K562 (cell line): ENCODE results near the gene PGD. TPM values are rescaled to one million over a fixed set of nuclear protein-coding genes. Genes with fewer than 3 reads are reported as not detected.

ENCODE experiments used
- ATAC-seq: fragments of 200-7000 bp; cut with Tn5 transposase; 3 replicates; pipeline ENCODE4 v1.9.1; 2020; ENCODE audit warnings: moderate library complexity
- BruUV-seq: library from RNA; stranded (reverse); fragments of 400-500 nt; replicated peaks from 2 replicates; lab custom pipeline; 2021; lab: Mats Ljungman, UMichigan
- CTCF ChIA-PET: fragments of 300-600 bp; formaldehyde crosslinking; extraction: SDS; loops from one replicate; lab custom pipeline; 2021; ENCODE audit warnings: low intra/inter-chr PET ratio; lab: Yijun Ruan, JAX
- POLR2A ChIA-PET: fragments of 300-600, 350-650 bp; sonication (Branson Sonifier 250); formaldehyde crosslinking; extraction: SDS; loops from one replicate; lab custom pipeline; 2021; ENCODE audit warnings: antibody characterized with exemption, inconsistent platforms; lab: Yijun Ruan, JAX
- DNase-seq, 4 experiments: peaks; one replicate each; pipeline versions ENCODE4 v3.0.0 to v3.0.0-alpha.2; 2011 to 2018; ENCODE audit warnings: low spot score in 3 of 4, mixed read lengths in 3 of 4; ENCODE audit errors: extremely low read depth in 1 of 4
- FAIRE-seq: peaks from 2 replicates; lab custom pipeline; 2011; peaks lifted over from hg19 to GRCh38; lab: Jason Lieb, UNC
- H2AFZ ChIP-seq: 2 replicates; pipeline ENCODE4 v1.6.0; 2011; ENCODE audit warnings: low read depth, low read length, control low read depth, inconsistent platforms
- H3K27ac ChIP-seq: fragments of 200-600 bp; 3 replicates; pipeline ENCODE4 v1.8.0; 2011; ENCODE audit warnings: low read depth, mild to moderate bottlenecking, control low read depth, inconsistent platforms, low read length, moderate library complexity, mixed read lengths; ENCODE audit errors: extremely low read depth
- H3K27me3 ChIP-seq, 2 experiments: fragments of 300-600 bp in 1 of 2; 2 replicates in 1 of 2; 3 replicates in 1 of 2; pipeline versions ENCODE4 v1.6.0 to v1.8.0; 2011; ENCODE audit warnings: inconsistent platforms in 2 of 2, low read length in 2 of 2, mild to moderate bottlenecking in 1 of 2, mixed read lengths in 1 of 2, moderate library complexity in 1 of 2; ENCODE audit not compliant: control insufficient read depth in 2 of 2, insufficient read depth in 2 of 2
- H3K36me3 ChIP-seq: fragments of 300-600 bp; 3 replicates; pipeline ENCODE4 v1.8.0; 2011; ENCODE audit warnings: mild to moderate bottlenecking, low read length, inconsistent platforms; ENCODE audit not compliant: control insufficient read depth, insufficient read depth
- H3K4me1 ChIP-seq, 2 experiments: fragments of 200-600 bp in 1 of 2; replicated peaks in 1 of 2; 2 replicates in 1 of 2; 3 replicates in 1 of 2; pipeline versions ENCODE4 v1.5.1 to v1.8.0; 2011; ENCODE audit warnings: inconsistent platforms in 2 of 2, low read length in 2 of 2, mild to moderate bottlenecking in 1 of 2, mixed read lengths in 1 of 2, moderate library complexity in 1 of 2; ENCODE audit not compliant: control insufficient read depth in 2 of 2, insufficient read depth in 2 of 2
- H3K4me2 ChIP-seq: 2 replicates; pipeline ENCODE4 v1.6.1; 2011; ENCODE audit warnings: low read length, control low read depth, inconsistent platforms, mixed read lengths; ENCODE audit not compliant: insufficient read depth
- H3K4me3 ChIP-seq: fragments of 200-600 bp; sonication (generic), shearing (Covaris generic); 2 replicates; pipeline ENCODE4 v1.5.1; 2016; ENCODE audit warnings: control low read depth, inconsistent platforms
- H3K79me2 ChIP-seq: fragments of 200-600 bp; 3 replicates; pipeline ENCODE4 v1.8.0; 2011; ENCODE audit warnings: low read length, inconsistent platforms; ENCODE audit not compliant: control insufficient read depth, insufficient read depth
- H3K9ac ChIP-seq, 2 experiments: 2 replicates each; pipeline versions ENCODE4 v1.6.0 to v1.6.1; 2011; ENCODE audit warnings: low read depth in 2 of 2, low read length in 2 of 2, control low read depth in 1 of 2, inconsistent platforms in 1 of 2, mild to moderate bottlenecking in 1 of 2, mixed read lengths in 1 of 2; ENCODE audit not compliant: insufficient read depth in 1 of 2
- H3K9me1 ChIP-seq: one replicate; pipeline ENCODE4 v1.6.0; 2011; ENCODE audit warnings: inconsistent platforms, mild to moderate bottlenecking, low read length, moderate library complexity; ENCODE audit not compliant: control insufficient read depth, insufficient read depth
- H3K9me3 ChIP-seq: replicated peaks from 2 replicates; pipeline ENCODE4 v1.5.1; 2011; ENCODE audit warnings: low read depth, low read length, inconsistent platforms; ENCODE audit not compliant: control insufficient read depth, insufficient read depth
- H4K20me1 ChIP-seq: replicated peaks from 2 replicates; pipeline ENCODE4 v1.6.1; 2011; ENCODE audit warnings: low read length, inconsistent platforms, mixed read lengths; ENCODE audit not compliant: control insufficient read depth, insufficient read depth
- AFF1 ChIP-seq, 2 experiments: fragments of 450-650 bp; IDR thresholded peaks; 2 replicates each; pipeline ENCODE4 v1.6.1; 2018; ENCODE audit warnings: mild to moderate bottlenecking in 2 of 2, low read depth in 1 of 2; ENCODE audit not compliant: partially characterized antibody in 2 of 2
- CHD1 ChIP-seq: fragments of 200-600 bp; sonication (generic); IDR thresholded peaks from one replicate; pipeline ENCODE4 v1.6.1; 2012; ENCODE audit warnings: mild to moderate bottlenecking, moderate library complexity, low read length, inconsistent platforms
- FOXA1 ChIP-seq: fragments of 450-650 bp; IDR thresholded peaks from 2 replicates; pipeline ENCODE4 v1.6.1; 2016; ENCODE audit warnings: mild to moderate bottlenecking, borderline replicate concordance
- MBD2 ChIP-seq: sonication (generic); IDR thresholded peaks from 2 replicates; pipeline ENCODE4 v1.6.1; 2016; ENCODE audit warnings: low read depth, borderline replicate concordance
- OTX1 ChIP-seq: fragments of 450-650 bp; formaldehyde crosslinking; IDR thresholded peaks from 2 replicates; pipeline ENCODE4 v1.4.0; 2022; ENCODE audit warnings: mild to moderate bottlenecking
- PKNOX1 ChIP-seq: fragments of 450-650 bp; IDR thresholded peaks from 2 replicates; pipeline ENCODE4 v1.6.1; 2016
- RBM34 ChIP-seq: fragments of 200-400 bp; formaldehyde crosslinking; IDR thresholded peaks from 2 replicates; pipeline ENCODE4 v1.6.1; 2018; ENCODE audit warnings: low read length, borderline replicate concordance; ENCODE audit not compliant: insufficient read depth
- RFX1 ChIP-seq: fragments of 450-650 bp; IDR thresholded peaks from 2 replicates; pipeline ENCODE4 v1.6.1; 2016; ENCODE audit warnings: mild to moderate bottlenecking, moderate library complexity
- THRAP3 ChIP-seq: fragments of 450-650 bp; IDR thresholded peaks from 2 replicates; pipeline ENCODE4 v1.6.1; 2016; ENCODE audit warnings: mild to moderate bottlenecking, inconsistent platforms, borderline replicate concordance
- ZNF212 ChIP-seq: fragments of 450-650 bp; formaldehyde crosslinking; IDR thresholded peaks from 2 replicates; pipeline ENCODE4 v1.4.0; 2020; ENCODE audit warnings: mild to moderate bottlenecking
- ZNF277 ChIP-seq: fragments of 250-450 bp; sonication (Bioruptor Pico); IDR thresholded peaks from 2 replicates; pipeline ENCODE4 v1.8.0; 2022; ENCODE audit warnings: inconsistent platforms, mild to moderate bottlenecking, moderate library complexity, borderline replicate concordance
- ZNF316 ChIP-seq: fragments of 450-650 bp; IDR thresholded peaks from 2 replicates; pipeline ENCODE4 v1.6.1; 2016
- ZNF512 ChIP-seq: IDR thresholded peaks from 2 replicates; pipeline ENCODE4 v1.6.1; 2016; ENCODE audit warnings: missing genetic modification characterization, missing compliant biosample characterization
- WGBS: fragments of 100-300 bp; shearing (Covaris generic); methylation state at CpG from one replicate; pipeline ENCODE4 v1.1.6; 2016; ENCODE audit warnings: low coverage, mixed read lengths; ENCODE audit not compliant: insufficient coverage; ENCODE audit errors: missing lambda C conversion rate; 5-methylcytosine and 5-hydroxymethylcytosine counted together
- in situ Hi-C: fragments of 300-500 bp; cut with MboI; formaldehyde crosslinking; loops from 4 replicates; pipeline ENCODE4 v1.15.0; 2018; ENCODE audit warnings: inconsistent platforms, mixed read lengths
- intact Hi-C: fragments of 100-400 bp; cut with micrococcal nuclease; formaldehyde crosslinking; loops from 2 replicates; pipeline ENCODE4 v1.14.2; 2022
- polyA plus RNA-seq, 8 experiments: library from polyadenylated mRNA; depleted of rRNA in 4 of 8; stranded (reverse) in 5 of 8; unstranded in 3 of 8; fragments of >200 nt; fragmentation: Nextera tagmentation in 2 of 8; fragmentation: Illumina TruSeq in 1 of 8; extraction: Ambion mirVana in 2 of 8; extraction: Trizol in 1 of 8; gene quantifications; 2 replicates each; pipeline versions ENCODE4 v1.2.1 to v1.2.3, GENCODE V29; 2011 to 2014; ENCODE audit warnings: inconsistent platforms in 1 of 8, missing spikeins in 1 of 8
- total RNA-seq, 7 experiments: library from RNA; depleted of rRNA in 6 of 7; stranded (reverse); fragments of >200 nt in 6 of 7; fragmentation: Illumina TruSeq in 2 of 7; extraction: Trizol in 2 of 7; gene quantifications; 2 replicates each; pipeline versions ENCODE4 v1.2.1 to v1.2.3, GENCODE V29; 2011 to 2021; ENCODE audit warnings: low replicate concordance in 1 of 7

The PGD gene
- total and polyA plus RNA-seq, 9 of the 15 experiments (the other 6 are each of a cell fraction or from before 2014, with no cell fraction given), result 177 to 542 (median 270) TPM

GRCh38 chr1:10415211-10415930 is 16.5 kb downstream of the PGD start:
- Histone ChIP-seq H3K79me2 (peaks cover 12% of the 10 kb centered on the region; the same call in 2 of the 3 replicates), H3K9me1 (no peaks in the 10 kb centered on the region), H3K4me3 (no peak overlapping the region), H3K4me2 (peak overlapping the region; percentile 56), H3K9me3 (no peaks in the 10 kb centered on the region), H3K27me3 (no peaks in the 10 kb centered on the region), H2AFZ (peak overlapping the region; percentile 67), H3K4me1 (peaks cover 8 to 14% of the 10 kb centered on the region in 2 experiments; a peak in 4 of 5 replicates), H3K9ac (peak overlapping the region in 1 of 2 experiments; percentile 68; a peak in 3 of 4 replicates), H3K36me3 (peaks cover 96% of the 10 kb centered on the region), H4K20me1 (no peaks in the 10 kb centered on the region; the same call in 1 of the 2 replicates), H3K27ac (peak overlapping the region; percentile 96)
- in situ Hi-C loops, result no loop called here
- peak; percentile 98 for ATAC-seq
- peak; percentile 72 to 94 (median 82) for DNase-seq
- BruUV-seq, result no TSS peak
- WGBS, result 12% methylated on average over 6 of the region's 6 CpGs
- CTCF ChIA-PET, result interaction anchor here (0.6 kb wide), 1 partner anchor 564 kb away, joined by 4 read pairs; no protein-coding TSS in a partner anchor
- FAIRE-seq, result peak; percentile 100
- intact Hi-C loops, result loop anchor here (2.0 kb wide), 1 partner anchor 17 kb away; the partner anchor contains the start of gene PGD
- POLR2A ChIA-PET, result interaction anchor here (0.5 to 2.3 kb wide), 12 partner anchors 9 to 842 kb away, joined by 3 to 17 read pairs (median 5); partner anchors contain the start of genes CENPS, DFFA, KIF1B and PGD
- TF ChIP-seq AFF1 (IDR thresholded peaks at IDR 0.05; ENCODE audit: low read depth in 1 of 2, partially characterized antibody in 2 of 2) (peak; percentile 7 to 55), ZNF212 (CRISPR knock-in tag) (no peak), THRAP3 (0 out of 2 replicates have a peak, but pooled peaks have one; percentile 37), FOXA1 (no peak), ZNF316 (peak; percentile 99), PKNOX1 (peak; percentile 60; the same call in 1 of the 2 replicates), RFX1 (no peak), CHD1 (no peak), ZNF277 (no peak), OTX1 (no peak), ZNF512 (tag) (peak; percentile 87), MBD2 (no peak; the same call in 1 of the 2 replicates), RBM34 (no peak)
